ENCODE data around the gene HOXA6.

Gene HOXA6

GRCh38 chr7:27099453-27100370, 47.9 kb downstream of the HOXA6 start:
- no peak overlapping the region for H3K4me3 ChIP-seq (ENCODE audit: low read depth, low read length)
- DNase-seq (ENCODE audit: low read depth): no peak
- no peak for TF ChIP-seq CTCF (conservative IDR thresholded peaks at IDR 0.05; ENCODE audit: low read depth, low read length)

GRCh38 chr7:27098578-27099451, 48.8 kb downstream of the HOXA6 start:
- no peak for DNase-seq (ENCODE audit: low read depth)
- TF ChIP-seq CTCF (conservative IDR thresholded peaks at IDR 0.05; ENCODE audit: low read depth, low read length): no peak
- H3K4me3 ChIP-seq (ENCODE audit: low read depth, low read length): no peak overlapping the region

GRCh38 chr7:27097686-27098577, 49.6 kb downstream of the HOXA6 start:
- no peak for DNase-seq (ENCODE audit: low read depth)
- H3K4me3 ChIP-seq (ENCODE audit: low read depth, low read length): no peak overlapping the region
- no peak for TF ChIP-seq CTCF (conservative IDR thresholded peaks at IDR 0.05; ENCODE audit: low read depth, low read length)

- no peak for DNase-seq (ENCODE audit: low read depth)
- no peak for TF ChIP-seq CTCF (conservative IDR thresholded peaks at IDR 0.05; ENCODE audit: low read depth, low read length)
- no peak overlapping the region for H3K4me3 ChIP-seq (ENCODE audit: low read depth, low read length)
These were observed 50.6 kb downstream of the HOXA6 start for GRCh38 chr7:27096768-27097514.

GRCh38 chr7:27095897-27096767, 51.4 kb downstream of the HOXA6 start, which contains the start of gene HOXA1:
Gene HOXA1 (minus strand): TSS chr7:27096000. CDS start chr7:27095912, 88 bp downstream.
- peak; percentile 14 for DNase-seq (ENCODE audit: low read depth)
- TF ChIP-seq CTCF (conservative IDR thresholded peaks at IDR 0.05; ENCODE audit: low read depth, low read length): no peak
- peak within 1 kb of the TSS; percentile 29 for H3K4me3 ChIP-seq (ENCODE audit: low read depth, low read length)

Measured in choroid plexus epithelial cell (primary cell).